HepG2 (cell line): ENCODE results near the gene MEF2A. TPM values are rescaled to one million over a fixed set of nuclear protein-coding genes. Genes with fewer than 3 reads are reported as not detected.
A peak's percentile ranks its signal among the peaks of the same experiment; 100 is the strongest.

Experiments used
- CENPX ChIP-seq: sonication (generic); formaldehyde crosslinking; IDR thresholded peaks from 2 replicates; pipeline ENCODE4 v1.9.0; 2021; ENCODE audit warnings: mild to moderate bottlenecking, missing genetic modification reagents, moderate library complexity
- ELF1 ChIP-seq: sonication (generic); formaldehyde crosslinking; IDR thresholded peaks from 2 replicates; pipeline ENCODE4 v1.4.0; 2020; ENCODE audit warnings: missing genetic modification reagents
- HMG20A ChIP-seq: IDR thresholded peaks from 2 replicates; pipeline ENCODE4 v1.6.1; 2016; ENCODE audit warnings: borderline replicate concordance
- KLF6 ChIP-seq: IDR thresholded peaks from 2 replicates; pipeline ENCODE4 v1.8.0; 2016; ENCODE audit warnings: missing biosample characterization, missing genetic modification reagents
- MAF1 ChIP-seq: sonication (generic); formaldehyde crosslinking; IDR thresholded peaks from 2 replicates; pipeline ENCODE4 v1.5.0; 2020; ENCODE audit warnings: missing genetic modification reagents, borderline replicate concordance
- MAZ ChIP-seq, 2 experiments: sonication (generic) in 1 of 2; formaldehyde crosslinking in 1 of 2; IDR thresholded peaks; 2 replicates each; pipeline versions ENCODE4 v1.5.0 to v1.6.1; 2012 to 2020; ENCODE audit warnings: low read depth in 2 of 2, mild to moderate bottlenecking in 2 of 2, borderline replicate concordance in 1 of 2, improper control_type of control experiment in 1 of 2, low read length in 1 of 2, missing genetic modification reagents in 1 of 2, moderate library complexity in 1 of 2
- RARA ChIP-seq: IDR thresholded peaks from 2 replicates; pipeline ENCODE4 v1.6.1; 2016; ENCODE audit warnings: missing genetic modification reagents, missing compliant biosample characterization
- RXRA ChIP-seq: sonication (generic); formaldehyde crosslinking; IDR thresholded peaks from 2 replicates; pipeline ENCODE4 v1.5.1; 2020; ENCODE audit warnings: missing genetic modification reagents
- SMC3 ChIP-seq: IDR thresholded peaks from 2 replicates; pipeline ENCODE4 v1.6.1; 2011; ENCODE audit warnings: low read length, improper control_type of control experiment
- TBL1XR1 ChIP-seq: fragments of 150-350 bp; IDR thresholded peaks from 2 replicates; pipeline ENCODE4 v1.6.1; 2014; ENCODE audit warnings: borderline replicate concordance, low read length; ENCODE audit not compliant: partially characterized antibody
- ZNF274 ChIP-seq: sonication (generic); formaldehyde crosslinking; IDR thresholded peaks from 2 replicates; pipeline ENCODE4 v1.5.1; 2020; ENCODE audit warnings: mild to moderate bottlenecking, missing genetic modification reagents
- ZNF44 ChIP-seq: sonication (generic); formaldehyde crosslinking; IDR thresholded peaks from 2 replicates; pipeline ENCODE4 v1.5.1; 2020; ENCODE audit warnings: mild to moderate bottlenecking, missing genetic modification reagents
- ZNF512B ChIP-seq: sonication (generic); formaldehyde crosslinking; IDR thresholded peaks from 2 replicates; pipeline ENCODE4 v1.5.1; 2020; ENCODE audit warnings: missing genetic modification reagents, mild to moderate bottlenecking, borderline replicate concordance
- ZNF678 ChIP-seq: sonication (generic); formaldehyde crosslinking; IDR thresholded peaks from 2 replicates; pipeline ENCODE4 v1.4.0; 2020; ENCODE audit warnings: mild to moderate bottlenecking, missing genetic modification reagents
- polyA plus RNA-seq, 8 experiments: library from polyadenylated mRNA; depleted of rRNA in 3 of 8; stranded (reverse) in 7 of 8; unstranded in 1 of 8; fragments of >200 nt; fragmentation: Illumina TruSeq in 4 of 8; extraction: Trizol in 4 of 8; gene quantifications; 2 replicates each; pipeline versions ENCODE4 v1.2.1 to v1.2.3, GENCODE V29; 2011 to 2016; ENCODE audit warnings: low read depth in 4 of 8, missing spikeins in 1 of 8, mixed read lengths in 1 of 8; ENCODE audit not compliant: insufficient read depth in 1 of 8
- total RNA-seq, 5 experiments: library from RNA; depleted of rRNA; stranded (reverse); fragments of >200 nt; fragmentation: Illumina TruSeq; extraction: Trizol; gene quantifications; 2 replicates each; pipeline ENCODE4 v1.2.3, GENCODE V29; 2016; ENCODE audit warnings: low read depth in 1 of 5
- TF ChIP-seq, protein P1 (sequence below): sonication (generic); formaldehyde crosslinking; IDR thresholded peaks from 2 replicates; pipeline ENCODE4 v1.5.0; 2020; ENCODE audit warnings: missing genetic modification reagents
- TF ChIP-seq, protein P2 (sequence below): sonication (generic); formaldehyde crosslinking; IDR thresholded peaks from 2 replicates; pipeline ENCODE4 v1.4.0; 2020; ENCODE audit warnings: low read depth, mild to moderate bottlenecking, missing genetic modification reagents
- TF ChIP-seq, protein P3 (sequence below): IDR thresholded peaks from 2 replicates; pipeline ENCODE4 v1.6.1; 2016; ENCODE audit warnings: low read depth, borderline replicate concordance
- TF ChIP-seq, protein P4 (sequence below): sonication (generic); formaldehyde crosslinking; IDR thresholded peaks from 2 replicates; pipeline ENCODE4 v1.4.0; 2020; ENCODE audit warnings: low read depth, missing genetic modification reagents

The MEF2A gene
- total and polyA plus RNA-seq, 2 of the 13 experiments (the other 11 are each of a cell fraction or from before 2014, with no cell fraction given), result 15.2 to 24.4 TPM

DNA sequence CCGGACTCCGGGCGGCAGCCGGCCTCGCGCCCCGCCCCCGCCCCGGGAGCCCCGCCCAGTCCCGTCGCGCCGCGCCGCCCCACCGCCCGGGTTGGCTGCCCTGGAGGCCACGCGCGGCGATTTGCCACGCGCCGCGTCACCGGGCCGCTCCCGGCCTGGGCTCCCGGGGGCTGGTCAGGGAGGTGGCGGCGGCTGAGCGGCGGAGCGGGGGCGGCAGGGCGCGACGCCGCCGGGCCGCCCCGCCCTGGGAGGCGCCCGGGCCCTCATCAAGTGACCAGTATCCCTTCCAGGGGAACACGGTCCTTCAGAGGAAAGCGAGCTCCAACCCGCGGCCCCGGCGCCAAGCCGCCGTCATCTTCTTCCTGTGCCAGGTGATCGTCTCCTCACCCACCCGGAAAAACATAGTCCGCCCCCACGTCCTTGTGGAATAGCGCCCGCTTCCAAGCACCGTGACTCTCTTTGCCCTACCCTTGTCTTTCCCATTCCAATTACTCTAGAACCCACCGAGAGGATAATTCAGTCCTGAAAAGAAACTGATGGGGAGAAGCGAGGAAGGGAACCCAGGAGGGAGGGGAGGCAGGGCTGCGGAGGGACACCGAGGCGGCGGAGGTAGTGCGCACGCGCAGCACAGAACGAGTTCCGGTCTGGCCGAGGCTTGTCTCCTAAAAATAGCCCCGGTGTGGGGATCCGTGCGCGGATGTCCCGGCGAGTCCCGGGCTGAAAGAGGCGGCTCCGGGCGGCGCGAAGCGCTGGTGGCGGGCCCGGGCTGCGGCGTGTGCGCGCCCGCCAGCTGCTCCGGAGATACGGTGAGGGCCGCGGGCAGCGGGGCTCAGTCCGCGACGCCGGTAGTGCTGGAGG, at the start of gene MEF2A (continued):
- TF ChIP-seq HMG20A (CRISPR knock-in tag) (no peak), MAZ (IDR thresholded peaks at IDR 0.05; ENCODE audit: borderline replicate concordance, low read depth, low read length) (peak; percentile 76; the same call in 1 of the 2 replicates), MAZ (CRISPR knock-in tag; IDR thresholded peaks at IDR 0.05; ENCODE audit: low read depth) (peak; percentile 55; the same call in 1 of the 2 replicates), KLF6 (CRISPR knock-in tag) (no peak), ZNF44 (CRISPR knock-in tag) (no peak), CENPX (no peak), RXRA (CRISPR knock-in tag) (peak; percentile 50; the same call in 1 of the 2 replicates), ELF1 (CRISPR knock-in tag) (peak; percentile 82), SMC3 (no peak), ZNF274 (no peak), ZNF512B (CRISPR knock-in tag) (no peak), ZNF678 (CRISPR knock-in tag) (no peak), MAF1 (CRISPR knock-in tag) (0 out of 2 replicates have a peak, but pooled peaks have one; percentile 34), RARA (CRISPR knock-in tag) (peak; percentile 50; the same call in 1 of the 2 replicates), TBL1XR1 (peak; percentile 35)
- TF ChIP-seq, protein P1, sequence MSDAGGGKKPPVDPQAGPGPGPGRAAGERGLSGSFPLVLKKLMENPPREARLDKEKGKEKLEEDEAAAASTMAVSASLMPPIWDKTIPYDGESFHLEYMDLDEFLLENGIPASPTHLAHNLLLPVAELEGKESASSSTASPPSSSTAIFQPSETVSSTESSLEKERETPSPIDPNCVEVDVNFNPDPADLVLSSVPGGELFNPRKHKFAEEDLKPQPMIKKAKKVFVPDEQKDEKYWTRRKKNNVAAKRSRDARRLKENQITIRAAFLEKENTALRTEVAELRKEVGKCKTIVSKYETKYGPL (CRISPR knock-in tag), result 0 out of 2 replicates have a peak, but pooled peaks have one; percentile 48
- TF ChIP-seq, protein P2, sequence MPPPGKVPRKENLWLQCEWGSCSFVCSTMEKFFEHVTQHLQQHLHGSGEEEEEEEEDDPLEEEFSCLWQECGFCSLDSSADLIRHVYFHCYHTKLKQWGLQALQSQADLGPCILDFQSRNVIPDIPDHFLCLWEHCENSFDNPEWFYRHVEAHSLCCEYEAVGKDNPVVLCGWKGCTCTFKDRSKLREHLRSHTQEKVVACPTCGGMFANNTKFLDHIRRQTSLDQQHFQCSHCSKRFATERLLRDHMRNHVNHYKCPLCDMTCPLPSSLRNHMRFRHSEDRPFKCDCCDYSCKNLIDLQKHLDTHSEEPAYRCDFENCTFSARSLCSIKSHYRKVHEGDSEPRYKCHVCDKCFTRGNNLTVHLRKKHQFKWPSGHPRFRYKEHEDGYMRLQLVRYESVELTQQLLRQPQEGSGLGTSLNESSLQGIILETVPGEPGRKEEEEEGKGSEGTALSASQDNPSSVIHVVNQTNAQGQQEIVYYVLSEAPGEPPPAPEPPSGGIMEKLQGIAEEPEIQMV, result peak; percentile 44; the same call in 1 of the 2 replicates
- TF ChIP-seq, protein P3, sequence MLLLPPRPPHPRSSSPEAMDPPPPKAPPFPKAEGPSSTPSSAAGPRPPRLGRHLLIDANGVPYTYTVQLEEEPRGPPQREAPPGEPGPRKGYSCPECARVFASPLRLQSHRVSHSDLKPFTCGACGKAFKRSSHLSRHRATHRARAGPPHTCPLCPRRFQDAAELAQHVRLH, result peak; percentile 61; the same call in 1 of the 2 replicates
- TF ChIP-seq, protein P4, sequence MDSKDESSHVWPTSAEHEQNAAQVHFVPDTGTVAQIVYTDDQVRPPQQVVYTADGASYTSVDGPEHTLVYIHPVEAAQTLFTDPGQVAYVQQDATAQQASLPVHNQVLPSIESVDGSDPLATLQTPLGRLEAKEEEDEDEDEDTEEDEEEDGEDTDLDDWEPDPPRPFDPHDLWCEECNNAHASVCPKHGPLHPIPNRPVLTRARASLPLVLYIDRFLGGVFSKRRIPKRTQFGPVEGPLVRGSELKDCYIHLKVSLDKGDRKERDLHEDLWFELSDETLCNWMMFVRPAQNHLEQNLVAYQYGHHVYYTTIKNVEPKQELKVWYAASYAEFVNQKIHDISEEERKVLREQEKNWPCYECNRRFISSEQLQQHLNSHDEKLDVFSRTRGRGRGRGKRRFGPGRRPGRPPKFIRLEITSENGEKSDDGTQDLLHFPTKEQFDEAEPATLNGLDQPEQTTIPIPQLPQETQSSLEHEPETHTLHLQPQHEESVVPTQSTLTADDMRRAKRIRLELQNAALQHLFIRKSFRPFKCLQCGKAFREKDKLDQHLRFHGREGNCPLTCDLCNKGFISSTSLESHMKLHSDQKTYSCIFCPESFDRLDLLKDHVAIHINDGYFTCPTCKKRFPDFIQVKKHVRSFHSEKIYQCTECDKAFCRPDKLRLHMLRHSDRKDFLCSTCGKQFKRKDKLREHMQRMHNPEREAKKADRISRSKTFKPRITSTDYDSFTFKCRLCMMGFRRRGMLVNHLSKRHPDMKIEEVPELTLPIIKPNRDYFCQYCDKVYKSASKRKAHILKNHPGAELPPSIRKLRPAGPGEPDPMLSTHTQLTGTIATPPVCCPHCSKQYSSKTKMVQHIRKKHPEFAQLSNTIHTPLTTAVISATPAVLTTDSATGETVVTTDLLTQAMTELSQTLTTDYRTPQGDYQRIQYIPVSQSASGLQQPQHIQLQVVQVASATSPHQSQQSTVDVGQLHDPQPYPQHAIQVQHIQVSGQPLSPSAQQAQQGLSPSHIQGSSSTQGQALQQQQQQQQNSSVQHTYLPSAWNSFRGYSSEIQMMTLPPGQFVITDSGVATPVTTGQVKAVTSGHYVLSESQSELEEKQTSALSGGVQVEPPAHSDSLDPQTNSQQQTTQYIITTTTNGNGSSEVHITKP, result no peak
